Stomach smooth muscle (tissue), 2 donors: Measurements from ENCODE around the gene SHROOM3.
A peak's percentile ranks its signal among the peaks of the same experiment; 100 is the strongest.

Source experiments
- H3K27ac ChIP-seq: one replicate; pipeline ENCODE4 v1.7.0; 2013; ENCODE audit warnings: mild to moderate bottlenecking, low read length, inconsistent platforms
- H3K27me3 ChIP-seq, 2 donors: one replicate each; pipeline ENCODE4 v1.7.0; 2013; ENCODE audit warnings: low read length in 2 of 2; ENCODE audit not compliant: insufficient read depth in 2 of 2, control insufficient read depth in 1 of 2
- H3K36me3 ChIP-seq, 2 donors: one replicate each; pipeline ENCODE4 v1.7.0; 2013; ENCODE audit warnings: low read length in 2 of 2; ENCODE audit not compliant: control insufficient read depth in 2 of 2, insufficient read depth in 2 of 2
- H3K4me1 ChIP-seq: one replicate; pipeline ENCODE4 v1.7.0; 2013; ENCODE audit warnings: low read length; ENCODE audit not compliant: control insufficient read depth, insufficient read depth
- H3K4me3 ChIP-seq, 2 donors: one replicate each; pipeline ENCODE4 v1.7.0; 2013; ENCODE audit warnings: low read length in 2 of 2
- H3K9ac ChIP-seq, 2 donors: one replicate each; pipeline ENCODE4 v1.7.0; 2013; ENCODE audit warnings: low read length in 2 of 2, mild to moderate bottlenecking in 1 of 2
- H3K9me3 ChIP-seq, 2 donors: one replicate each; pipeline ENCODE4 v1.7.0; 2013; ENCODE audit warnings: low read length in 2 of 2; ENCODE audit not compliant: control insufficient read depth in 2 of 2
- donor health status: healthy.
- donor health status: Pancreatic carcinoma.

Gene SHROOM3

DNA sequence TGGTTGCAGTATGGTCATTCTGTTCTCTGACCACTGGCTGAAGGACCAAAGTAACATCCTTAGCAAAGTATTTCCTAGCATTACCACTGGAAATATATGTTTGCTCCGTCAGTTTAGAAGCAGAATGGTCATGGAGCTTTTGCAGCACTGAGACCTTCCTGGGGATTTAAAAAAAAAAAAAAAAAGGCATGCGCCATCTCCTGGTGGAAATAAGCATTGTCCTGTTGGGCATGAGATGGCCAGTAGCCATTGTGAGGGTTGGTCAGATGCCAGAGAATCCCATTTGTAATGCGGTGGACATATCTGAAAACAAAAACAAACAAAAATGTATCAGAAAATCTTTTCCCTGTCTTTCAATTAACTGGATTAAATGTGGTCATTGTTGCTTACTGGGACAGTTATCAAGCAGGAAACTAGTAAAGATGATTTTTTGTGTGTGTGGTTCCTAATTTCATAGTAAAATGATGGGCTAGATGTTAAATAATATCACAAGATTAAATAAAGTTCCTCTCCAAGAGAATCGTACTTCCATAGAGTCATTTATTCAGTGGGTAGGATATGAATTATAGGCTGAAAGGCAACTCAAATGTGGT, 323.4 kb downstream of the SHROOM3 start:
- H3K9ac ChIP-seq = no peak overlapping the region
- no peak overlapping the region for H3K27ac ChIP-seq
- H3K4me3 ChIP-seq = no peak overlapping the region
- peaks cover 10% of the 10 kb centered on the region for H3K4me1 ChIP-seq
- H3K27me3 ChIP-seq = no peaks in the 10 kb centered on the region
- peaks cover 4 to 11% of the 10 kb centered on the region in 2 donors for H3K36me3 ChIP-seq
- H3K9me3 ChIP-seq = no peaks in the 10 kb centered on the region

DNA sequence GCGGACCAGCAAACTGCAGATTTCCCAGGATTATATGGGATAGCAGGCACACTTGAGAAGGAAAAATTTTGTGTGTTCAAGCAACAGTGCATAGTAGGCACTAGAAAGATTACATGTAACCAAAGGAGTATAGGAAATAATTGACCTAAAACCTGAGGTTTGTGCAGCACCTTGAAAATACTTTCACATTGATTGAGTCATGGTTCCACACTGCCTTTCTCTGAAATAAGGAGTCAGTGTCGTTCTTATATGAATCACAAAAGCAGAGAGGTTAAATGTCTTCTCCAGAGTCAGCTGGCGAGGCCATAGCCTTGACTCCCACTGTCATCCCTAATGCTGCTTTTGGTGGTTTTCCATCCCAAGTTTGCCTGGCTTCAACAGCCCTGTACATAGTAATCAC, 324.0 kb downstream of the SHROOM3 start:
- no peak overlapping the region for H3K4me3 ChIP-seq
- H3K9ac ChIP-seq = no peak overlapping the region
- H3K36me3 ChIP-seq = peaks cover 4 to 11% of the 10 kb centered on the region in 2 donors
- H3K4me1 ChIP-seq = peaks cover 5% of the 10 kb centered on the region
- no peaks in the 10 kb centered on the region for H3K9me3 ChIP-seq
- H3K27ac ChIP-seq = no peak overlapping the region
- H3K27me3 ChIP-seq = no peaks in the 10 kb centered on the region

DNA sequence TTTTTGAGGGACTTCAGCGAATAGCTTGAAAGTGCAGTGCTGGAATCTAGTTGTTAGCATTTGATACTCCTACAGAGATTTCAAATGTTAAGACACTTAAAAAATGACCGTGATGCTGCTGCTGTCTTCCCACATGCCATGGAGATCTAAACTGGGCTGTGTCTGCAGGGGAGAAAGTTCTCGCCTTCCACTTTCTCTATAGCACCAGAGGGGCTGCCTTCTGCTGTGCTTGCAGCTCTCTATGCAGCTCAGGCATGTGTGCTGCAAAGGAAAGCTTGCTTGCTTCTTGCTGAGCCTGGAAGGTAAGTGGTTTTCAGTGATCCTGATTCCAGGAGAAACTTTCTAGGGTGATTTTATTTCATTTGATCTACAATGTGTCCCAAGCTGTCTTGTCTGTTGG, 325.2 kb downstream of the SHROOM3 start:
- H3K9ac ChIP-seq = no peak overlapping the region
- H3K27ac ChIP-seq = no peak overlapping the region
- peaks cover 3% of the 10 kb centered on the region for H3K4me1 ChIP-seq
- H3K9me3 ChIP-seq = no peaks in the 10 kb centered on the region
- H3K36me3 ChIP-seq = peaks cover 0 to 8% of the 10 kb centered on the region in 2 donors
- H3K27me3 ChIP-seq = no peaks in the 10 kb centered on the region
- no peak overlapping the region for H3K4me3 ChIP-seq

DNA sequence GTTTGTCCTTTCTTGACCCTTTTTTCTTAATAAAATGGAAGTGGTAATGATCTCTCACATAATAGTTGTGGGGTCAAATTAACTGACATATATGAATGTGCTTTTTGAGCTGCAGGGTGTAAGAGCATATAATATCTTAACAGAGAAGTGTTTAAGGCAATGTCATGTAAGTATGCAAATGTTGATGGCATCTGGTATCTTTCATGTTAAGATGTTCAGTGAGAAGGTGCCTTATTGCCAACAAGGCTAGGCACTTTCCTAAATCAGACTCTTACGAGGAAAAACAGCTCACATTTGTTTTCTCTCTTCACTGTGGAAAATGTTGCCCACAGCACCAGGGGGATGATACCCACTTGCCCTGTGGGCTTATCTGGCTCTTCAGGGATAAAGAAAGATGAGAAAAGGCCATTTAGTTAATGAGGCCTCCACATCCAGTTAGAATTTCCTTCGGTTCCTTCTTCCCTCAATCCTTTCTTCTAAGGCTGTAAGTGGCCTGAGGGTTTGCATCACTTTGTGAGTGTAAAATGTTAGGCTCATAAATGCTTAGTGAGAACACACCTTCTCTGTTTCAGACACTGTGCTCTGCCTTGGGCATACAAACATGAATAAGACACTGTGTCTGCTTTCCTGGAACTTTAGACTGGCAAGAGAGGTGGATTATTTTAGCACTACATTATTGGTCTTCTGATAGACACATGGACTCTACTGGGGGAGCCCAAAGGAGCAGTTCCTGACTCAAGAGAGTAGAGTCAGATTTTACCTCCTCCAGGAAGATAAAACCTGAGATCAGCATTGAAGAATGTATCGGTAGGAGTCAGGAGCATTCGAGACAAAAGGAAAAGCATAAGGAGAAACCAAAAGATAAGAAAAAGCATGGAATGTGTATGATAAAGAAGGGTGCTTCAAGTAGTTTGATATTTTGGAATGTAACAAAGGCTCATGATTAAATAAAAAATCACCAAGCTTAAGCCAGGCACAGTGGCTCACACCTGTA, 327.4 kb downstream of the SHROOM3 start:
- no peak overlapping the region for H3K27ac ChIP-seq
- peak overlapping the region in 1 of 2 donors; percentile 12 for H3K9ac ChIP-seq
- no peaks in the 10 kb centered on the region for H3K9me3 ChIP-seq
- H3K36me3 ChIP-seq = peaks cover 0 to 6% of the 10 kb centered on the region in 2 donors
- peaks cover 3% of the 10 kb centered on the region for H3K4me1 ChIP-seq
- no peaks in the 10 kb centered on the region for H3K27me3 ChIP-seq
- no peak overlapping the region for H3K4me3 ChIP-seq

DNA sequence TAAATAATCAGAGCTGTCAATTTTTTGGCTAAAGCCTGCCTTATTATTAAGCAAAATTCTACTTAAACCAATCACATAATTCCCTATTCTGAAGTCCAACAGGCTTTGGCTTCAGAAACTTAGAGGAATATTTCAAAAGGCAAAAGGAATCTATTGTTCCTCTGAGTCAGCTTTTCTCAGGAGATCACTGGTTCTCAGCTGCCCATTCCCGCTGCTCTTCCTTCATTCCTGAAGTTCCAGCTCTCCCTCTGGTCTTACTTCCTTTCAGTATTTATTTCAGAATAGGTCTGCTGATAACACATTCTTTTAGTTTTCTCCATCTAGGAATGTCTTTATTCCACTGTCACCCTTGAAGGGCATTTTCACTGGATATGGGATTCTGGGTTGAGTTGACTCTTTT, 329.2 kb downstream of the SHROOM3 start:
- H3K27ac ChIP-seq = no peak overlapping the region

DNA sequence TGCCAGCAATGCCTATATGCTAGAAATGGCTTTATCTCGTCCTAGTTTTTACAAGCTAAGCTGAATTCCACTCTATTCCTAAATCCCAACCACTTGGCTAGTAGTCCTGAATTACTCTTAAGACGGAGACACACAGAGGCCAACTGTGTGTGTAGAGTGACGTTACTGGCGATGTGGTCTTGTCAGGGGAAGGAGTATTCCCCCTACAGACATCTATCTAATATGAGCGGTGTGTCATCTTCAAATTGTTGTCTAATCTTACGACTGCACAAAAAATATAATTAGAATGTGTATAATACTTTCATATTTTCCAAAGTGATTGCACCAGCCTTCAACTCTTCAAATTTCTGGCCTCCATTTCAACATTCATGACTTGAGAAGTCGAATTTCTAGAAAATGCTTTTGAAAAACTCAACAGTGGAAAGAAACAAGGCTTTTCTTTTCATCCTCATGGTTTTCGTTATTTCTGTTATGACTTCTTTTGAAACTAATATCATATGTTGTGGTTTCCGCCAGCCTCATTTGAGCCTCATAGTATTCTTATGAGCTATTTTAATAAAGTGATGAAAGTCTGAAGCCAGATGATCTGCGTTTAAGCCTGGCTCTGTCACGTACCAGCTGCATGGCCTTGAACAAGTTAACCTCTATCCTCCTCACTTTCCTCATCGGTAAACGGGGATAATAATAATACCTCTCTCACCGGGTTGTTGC, 330.6 kb downstream of the SHROOM3 start:
- no peaks in the 10 kb centered on the region for H3K27me3 ChIP-seq
- H3K4me1 ChIP-seq = peaks cover 3% of the 10 kb centered on the region
- no peak overlapping the region for H3K27ac ChIP-seq
- H3K36me3 ChIP-seq = peaks cover 0 to 3% of the 10 kb centered on the region in 2 donors
- H3K4me3 ChIP-seq = no peak overlapping the region
- H3K9me3 ChIP-seq = no peaks in the 10 kb centered on the region
- no peak overlapping the region for H3K9ac ChIP-seq

More for the DNA sequence above, 329.2 kb downstream of the SHROOM3 start:
- Histone ChIP-seq H3K9ac (no peak overlapping the region), H3K9me3 (no peaks in the 10 kb centered on the region), H3K27me3 (no peaks in the 10 kb centered on the region), H3K4me1 (peaks cover 3% of the 10 kb centered on the region), H3K36me3 (peaks cover 0 to 8% of the 10 kb centered on the region in 2 donors), H3K4me3 (no peak overlapping the region)

DNA sequence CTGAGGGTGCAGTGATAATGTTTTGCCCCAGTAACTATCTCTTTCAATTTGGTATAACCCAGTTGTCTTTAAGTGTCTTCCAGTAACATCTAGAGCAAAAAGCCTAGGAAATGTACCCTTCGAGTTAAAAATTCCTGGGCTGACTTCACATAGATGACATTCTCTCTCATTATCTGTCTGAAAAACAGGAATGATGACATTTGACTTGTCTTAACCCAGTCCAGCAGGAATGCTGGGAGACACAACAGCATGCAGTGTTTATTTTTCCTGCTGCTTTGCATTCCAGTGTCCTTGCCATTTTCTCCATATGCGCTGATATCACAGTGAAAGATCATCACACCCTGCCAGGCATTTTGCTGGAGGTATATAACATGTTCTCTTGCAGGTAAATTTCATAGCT, 333.0 kb downstream of the SHROOM3 start:
- H3K9ac ChIP-seq = no peak overlapping the region
- H3K27ac ChIP-seq = no peak overlapping the region
- H3K4me1 ChIP-seq = no peaks in the 10 kb centered on the region
- no peaks in the 10 kb centered on the region for H3K9me3 ChIP-seq
- peaks cover 8 to 10% of the 10 kb centered on the region in 2 donors for H3K36me3 ChIP-seq
- H3K27me3 ChIP-seq = no peaks in the 10 kb centered on the region
- no peak overlapping the region for H3K4me3 ChIP-seq

DNA sequence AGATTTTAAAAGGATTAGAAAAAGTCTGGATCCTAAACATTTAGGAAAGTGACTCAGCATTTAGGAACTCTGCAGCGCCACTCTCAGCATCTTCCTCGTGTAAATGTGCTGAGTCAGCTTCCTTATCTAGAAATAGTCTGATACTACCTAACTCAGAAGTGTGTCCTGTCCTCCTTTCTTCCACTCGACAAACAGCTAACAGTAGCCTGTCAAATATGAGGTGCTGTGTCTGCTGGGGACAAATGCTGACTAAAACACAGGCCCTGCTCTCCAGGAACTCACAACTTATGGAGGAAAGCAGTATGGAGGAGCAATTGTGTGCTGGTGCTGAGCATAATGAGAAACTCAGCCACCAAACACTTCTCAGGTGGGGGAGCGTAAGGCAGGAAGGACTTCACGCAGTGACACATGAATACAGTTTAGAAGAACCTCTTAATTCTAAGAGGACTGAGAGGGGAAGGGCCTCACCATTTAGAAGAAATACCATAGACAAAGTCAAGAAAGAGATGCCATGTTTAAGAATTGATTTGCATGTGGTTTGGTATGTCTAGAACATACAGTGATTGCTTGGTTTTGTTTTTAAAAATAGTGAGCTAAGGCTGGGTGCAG, 337.6 kb downstream of the SHROOM3 start:
- H3K27ac ChIP-seq = no peak overlapping the region
- no peak overlapping the region for H3K9ac ChIP-seq
- no peaks in the 10 kb centered on the region for H3K4me1 ChIP-seq
- H3K9me3 ChIP-seq = no peaks in the 10 kb centered on the region
- H3K36me3 ChIP-seq = peaks cover 10% of the 10 kb centered on the region in 2 donors
- no peak overlapping the region for H3K4me3 ChIP-seq
- H3K27me3 ChIP-seq = no peaks in the 10 kb centered on the region

DNA sequence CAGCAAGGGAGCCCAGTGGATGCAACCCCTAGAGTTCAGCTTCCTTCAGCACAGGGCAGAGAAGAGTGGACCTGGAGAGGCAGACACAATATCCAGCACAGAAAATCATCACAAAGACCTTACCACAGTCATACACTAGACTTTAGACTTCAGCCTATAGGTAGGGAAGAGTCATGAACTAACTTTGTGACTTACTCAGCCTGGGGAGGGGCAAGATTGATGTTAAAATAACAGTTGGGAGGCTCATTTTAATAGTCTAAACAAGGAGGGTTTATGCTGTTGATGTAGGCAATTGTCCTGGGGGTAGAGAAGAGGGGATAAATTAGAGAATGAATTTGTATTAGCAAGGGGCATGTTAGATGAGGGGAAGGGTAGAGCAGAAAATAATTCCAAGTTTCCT, 338.7 kb downstream of the SHROOM3 start:
- no peaks in the 10 kb centered on the region for H3K4me1 ChIP-seq

DNA sequence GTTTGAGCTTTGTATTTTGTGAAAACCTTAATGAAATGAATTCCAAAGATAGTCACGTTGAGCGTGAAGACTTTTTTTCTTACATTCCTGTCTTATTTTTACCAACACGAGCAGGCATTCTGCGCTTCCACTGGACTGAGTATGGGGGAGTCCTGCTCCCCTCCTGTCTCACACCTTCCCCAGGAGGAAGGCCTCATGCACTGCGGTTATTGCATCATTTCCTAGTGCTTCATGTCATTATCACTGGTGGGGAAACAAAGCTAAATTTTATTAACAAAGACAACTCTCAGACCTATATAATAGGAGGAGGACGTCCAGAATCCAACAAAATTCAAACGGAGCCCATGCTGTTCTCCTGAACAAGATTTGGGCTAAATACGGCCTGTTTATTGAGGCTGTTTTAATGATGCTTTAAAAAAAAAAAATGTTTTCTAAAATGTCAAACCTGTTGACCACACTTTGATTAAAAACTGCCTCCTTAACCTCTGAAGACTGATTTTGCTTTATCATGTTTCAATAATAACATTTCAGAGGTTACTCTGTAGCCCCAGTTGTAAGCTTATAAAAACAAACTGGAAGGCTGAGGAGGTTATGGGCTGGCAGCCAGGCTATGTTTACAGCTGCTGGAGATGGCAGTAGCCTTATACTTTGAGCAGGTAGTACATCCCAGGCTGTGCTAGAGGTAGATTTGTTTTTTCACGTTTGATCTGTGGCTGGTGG, 344.9 kb downstream of the SHROOM3 start:
- Histone ChIP-seq H3K9ac (no peak overlapping the region), H3K4me1 (no peaks in the 10 kb centered on the region), H3K4me3 (no peak overlapping the region), H3K27ac (no peak overlapping the region), H3K27me3 (no peaks in the 10 kb centered on the region), H3K36me3 (peaks cover 6 to 11% of the 10 kb centered on the region in 2 donors), H3K9me3 (no peaks in the 10 kb centered on the region)

More for the DNA sequence above, 338.7 kb downstream of the SHROOM3 start:
- H3K27ac ChIP-seq = no peak overlapping the region
- no peak overlapping the region for H3K4me3 ChIP-seq
- no peaks in the 10 kb centered on the region for H3K27me3 ChIP-seq
- no peak overlapping the region for H3K9ac ChIP-seq
- peaks cover 10 to 11% of the 10 kb centered on the region in 2 donors for H3K36me3 ChIP-seq
- H3K9me3 ChIP-seq = no peaks in the 10 kb centered on the region
